HepG2 (cell line): ENCODE results near the gene CCDC50. TPM values are rescaled to one million over a fixed set of nuclear protein-coding genes. Genes with fewer than 3 reads are reported as not detected.

ENCODE experiments used
- ATAC-seq: fragments of 200-7000 bp; cut with Tn5 transposase; 3 replicates; pipeline ENCODE4 v1.9.1; 2020; ENCODE audit warnings: mild to moderate bottlenecking, moderate library complexity
- BruUV-seq: library from RNA; stranded (reverse); fragments of 400-500 nt; replicated peaks from 2 replicates; lab custom pipeline; 2021; lab: Mats Ljungman, UMichigan
- CTCF ChIA-PET: fragments of 300-600 bp; formaldehyde crosslinking; extraction: SDS; loops from one replicate; lab custom pipeline; 2021; ENCODE audit warnings: low total read pairs, inconsistent platforms, low intra/inter-chr PET ratio; lab: Yijun Ruan, JAX
- POLR2A ChIA-PET: fragments of 350-600 bp; sonication (Branson Sonifier 250); formaldehyde crosslinking; loops from one replicate; lab custom pipeline; 2020; ENCODE audit warnings: antibody characterized with exemption, inconsistent platforms; lab: Yijun Ruan, JAX
- DNase-seq: peaks from one replicate; pipeline ENCODE4 v3.0.0-alpha.2; 2015; ENCODE audit warnings: low spot score
- FAIRE-seq: peaks from 3 replicates; lab custom pipeline; 2011; peaks lifted over from hg19 to GRCh38; lab: Jason Lieb, UNC
- H2AFZ ChIP-seq: one replicate; pipeline ENCODE4 v1.6.1; 2011; ENCODE audit warnings: low read length, inconsistent platforms
- H3K27ac ChIP-seq: fragments of 300-600 bp; 3 replicates; pipeline ENCODE4 v1.8.0; 2011; ENCODE audit warnings: mixed run types, mild to moderate bottlenecking, mixed read lengths, low read length, inconsistent platforms; ENCODE audit not compliant: insufficient read depth; ENCODE audit errors: extremely low read length
- H3K27me3 ChIP-seq, 2 experiments: fragments of 200-600 bp in 1 of 2; 2 replicates in 1 of 2; 3 replicates in 1 of 2; pipeline versions ENCODE4 v1.6.0 to v1.8.0; 2011; ENCODE audit warnings: low read length in 2 of 2, mild to moderate bottlenecking in 2 of 2, moderate library complexity in 2 of 2, inconsistent platforms in 1 of 2; ENCODE audit not compliant: insufficient read depth in 2 of 2, control insufficient read depth in 1 of 2
- H3K36me3 ChIP-seq, 2 experiments: fragments of 200-600 bp in 1 of 2; replicated peaks in 1 of 2; 2 replicates in 1 of 2; 3 replicates in 1 of 2; pipeline versions ENCODE4 v1.5.1 to v1.8.0; 2011; ENCODE audit warnings: low read length in 2 of 2, inconsistent platforms in 1 of 2; ENCODE audit not compliant: insufficient read depth in 2 of 2, control insufficient read depth in 1 of 2
- H3K4me1 ChIP-seq: 2 replicates; pipeline ENCODE4 v1.5.1; 2012; ENCODE audit warnings: low read length, inconsistent platforms; ENCODE audit not compliant: insufficient read depth
- H3K4me2 ChIP-seq: 2 replicates; pipeline ENCODE4 v1.6.0; 2011; ENCODE audit warnings: low read depth, low read length, inconsistent platforms
- H3K4me3 ChIP-seq, 3 experiments: fragments of 200-600 bp in 1 of 3; sonication (generic), shearing (Covaris generic) in 1 of 3; replicated peaks in 1 of 3; 2 replicates each; pipeline ENCODE4 v1.5.1; 2011 to 2016; ENCODE audit warnings: low read length in 3 of 3, inconsistent platforms in 2 of 3, low read depth in 2 of 3, mild to moderate bottlenecking in 2 of 3, control low read depth in 1 of 3, mixed read lengths in 1 of 3; ENCODE audit not compliant: insufficient read depth in 1 of 3
- H3K79me2 ChIP-seq: one replicate; pipeline ENCODE4 v1.6.1; 2011; ENCODE audit warnings: low read length, inconsistent platforms; ENCODE audit not compliant: insufficient read depth
- H3K9ac ChIP-seq: 2 replicates; pipeline ENCODE4 v1.6.0; 2011; ENCODE audit warnings: mild to moderate bottlenecking, low read depth, low read length, inconsistent platforms; ENCODE audit not compliant: insufficient read depth
- H3K9me3 ChIP-seq: 2 replicates; pipeline ENCODE4 v1.5.1; 2012; ENCODE audit warnings: mild to moderate bottlenecking, low read length
- H4K20me1 ChIP-seq: 2 replicates; pipeline ENCODE4 v1.6.0; 2011; ENCODE audit warnings: inconsistent platforms, mild to moderate bottlenecking, low read length, moderate library complexity; ENCODE audit not compliant: insufficient read depth
- CBX1 ChIP-seq: IDR thresholded peaks from one replicate; pipeline ENCODE4 v1.6.1; 2016; ENCODE audit warnings: antibody characterized with exemption, low read depth
- ELF1 ChIP-seq: sonication (generic); formaldehyde crosslinking; IDR thresholded peaks from 2 replicates; pipeline ENCODE4 v1.4.0; 2020; ENCODE audit warnings: missing genetic modification reagents
- FOXA3 ChIP-seq: IDR thresholded peaks from 2 replicates; pipeline ENCODE4 v1.6.1; 2016; ENCODE audit warnings: missing genetic modification reagents, missing compliant biosample characterization
- HDAC1 ChIP-seq: sonication (generic); formaldehyde crosslinking; IDR thresholded peaks from 2 replicates; pipeline ENCODE4 v1.5.1; 2020; ENCODE audit warnings: mild to moderate bottlenecking, missing genetic modification reagents
- KIAA2018 ChIP-seq: sonication (generic); formaldehyde crosslinking; IDR thresholded peaks from 2 replicates; pipeline ENCODE4 v1.5.0; 2020; ENCODE audit warnings: mild to moderate bottlenecking, missing genetic modification reagents, borderline replicate concordance
- MAFF ChIP-seq: IDR thresholded peaks from 2 replicates; pipeline ENCODE4 v1.6.1; 2011; ENCODE audit warnings: low read depth, low read length, improper control_type of control experiment
- RFX1 ChIP-seq: fragments of 450-650 bp; IDR thresholded peaks from 2 replicates; pipeline ENCODE4 v1.6.1; 2017
- SAFB2 ChIP-seq: sonication (generic); formaldehyde crosslinking; IDR thresholded peaks from 2 replicates; pipeline ENCODE4 v1.5.1; 2020; ENCODE audit warnings: missing genetic modification reagents, low read depth, mild to moderate bottlenecking, borderline replicate concordance
- ZFP82 ChIP-seq: sonication (generic); formaldehyde crosslinking; IDR thresholded peaks from 2 replicates; pipeline ENCODE4 v1.5.1; 2020; ENCODE audit warnings: mild to moderate bottlenecking, missing genetic modification reagents, borderline replicate concordance
- ZFP91 ChIP-seq: sonication (generic); formaldehyde crosslinking; IDR thresholded peaks from 2 replicates; pipeline ENCODE4 v1.9.0; 2022; ENCODE audit warnings: missing genetic modification reagents, mild to moderate bottlenecking, borderline replicate concordance
- ZIK1 ChIP-seq: sonication (generic); formaldehyde crosslinking; IDR thresholded peaks from 2 replicates; pipeline ENCODE4 v1.5.0; 2020; ENCODE audit warnings: mild to moderate bottlenecking, low read depth, missing genetic modification reagents, borderline replicate concordance
- ZNF280D ChIP-seq: sonication (generic); formaldehyde crosslinking; IDR thresholded peaks from 2 replicates; pipeline ENCODE4 v1.5.1; 2020; ENCODE audit warnings: mild to moderate bottlenecking, missing genetic modification reagents
- ZNF543 ChIP-seq: sonication (generic); formaldehyde crosslinking; IDR thresholded peaks from 2 replicates; pipeline ENCODE4 v1.4.0; 2020; ENCODE audit warnings: mild to moderate bottlenecking, missing genetic modification reagents
- WGBS: methylation state at CpG from one replicate; pipeline ENCODE4 v1.1.6; 2017; ENCODE audit warnings: low lambda C conversion rate; 5-methylcytosine and 5-hydroxymethylcytosine counted together
- in situ Hi-C: cut with HindIII; loops from 2 replicates; pipeline ENCODE4 v1.10.0; 2017; ENCODE audit warnings: low pct_unique_long_range_greater_than_20kb; ENCODE audit not compliant: extremely low pct_ligation_motif_present
- intact Hi-C: fragments of 100-400 bp; cut with micrococcal nuclease; formaldehyde crosslinking; loops from one replicate; pipeline ENCODE4 v1.10.0; 2022; ENCODE audit not compliant: unreplicated experiment
- polyA plus RNA-seq, 8 experiments: library from polyadenylated mRNA; depleted of rRNA in 3 of 8; stranded (reverse) in 7 of 8; unstranded in 1 of 8; fragments of >200 nt; fragmentation: Illumina TruSeq in 4 of 8; extraction: Trizol in 4 of 8; gene quantifications; 2 replicates each; pipeline versions ENCODE4 v1.2.1 to v1.2.3, GENCODE V29; 2011 to 2016; ENCODE audit warnings: low read depth in 4 of 8, missing spikeins in 1 of 8, mixed read lengths in 1 of 8; ENCODE audit not compliant: insufficient read depth in 1 of 8
- total RNA-seq, 5 experiments: library from RNA; depleted of rRNA; stranded (reverse); fragments of >200 nt; fragmentation: Illumina TruSeq; extraction: Trizol; gene quantifications; 2 replicates each; pipeline ENCODE4 v1.2.3, GENCODE V29; 2016; ENCODE audit warnings: low read depth in 1 of 5

CCDC50 gene
- total and polyA plus RNA-seq, 2 of the 13 experiments (the other 11 are each of a cell fraction or from before 2014, with no cell fraction given): 47.6 to 66.4 TPM

DNA sequence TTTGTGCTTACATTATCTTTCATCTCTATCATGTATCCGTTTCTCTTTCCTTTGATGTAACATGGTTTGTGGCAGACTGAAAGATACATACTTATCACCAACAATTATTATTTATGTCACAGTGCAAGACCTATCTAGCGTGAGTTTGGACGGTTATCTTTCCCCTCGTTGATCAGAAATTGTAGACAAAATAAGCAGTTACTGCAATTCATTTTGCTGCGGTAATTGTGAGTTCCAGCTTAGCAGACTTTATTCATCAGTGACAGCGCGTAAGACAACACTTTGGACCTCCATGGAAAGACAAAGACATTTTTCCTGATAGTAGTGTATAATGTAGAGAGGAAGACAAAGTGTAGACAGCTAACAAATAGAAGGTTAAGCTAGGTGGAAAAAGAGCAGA is 52.1 kb downstream of the CCDC50 start:
- Histone ChIP-seq H3K36me3 (peaks cover 8 to 43% of the 10 kb centered on the region in 2 experiments), H3K27ac (no peak overlapping the region), H4K20me1 (0 out of 2 replicates have a peak, but pooled peaks cover 3% of the 10 kb centered on the region), H3K4me1 (no peaks in the 10 kb centered on the region), H3K27me3 (no peaks in the 10 kb centered on the region), H3K4me3 (no peak overlapping the region), H3K9me3 (no peaks in the 10 kb centered on the region), H3K4me2 (no peak overlapping the region), H2AFZ (no peak overlapping the region), H3K9ac (no peak overlapping the region), H3K79me2 (no peaks in the 10 kb centered on the region)
- FAIRE-seq (no peak), DNase-seq (no peak), ATAC-seq (no peak)
- intact Hi-C loops: loop anchor here (5.0 kb wide), 1 partner anchor 49 kb away; the partner anchor contains the start of gene UTS2B
- CTCF ChIA-PET: no interaction called here
- in situ Hi-C loops: no loop called here
- POLR2A ChIA-PET: no interaction called here
- WGBS: over 99% methylated on average over 7 of the region's 7 CpGs
- BruUV-seq: no TSS peak
- TF ChIP-seq ELF1 (CRISPR knock-in tag): no peak
- TF ChIP-seq ZFP82 (CRISPR knock-in tag): no peak
- TF ChIP-seq RFX1: no peak
- TF ChIP-seq CBX1: no peak
- TF ChIP-seq HDAC1 (CRISPR knock-in tag): no peak
- TF ChIP-seq SAFB2 (CRISPR knock-in tag): no peak
- TF ChIP-seq ZNF280D: no peak
- no peak for TF ChIP-seq ZFP91 (CRISPR knock-in tag)
- no peak for TF ChIP-seq FOXA3 (CRISPR knock-in tag)
- no peak for TF ChIP-seq MAFF
- TF ChIP-seq KIAA2018 (CRISPR knock-in tag): no peak
- TF ChIP-seq ZNF543 (CRISPR knock-in tag): no peak
- TF ChIP-seq ZIK1 (CRISPR knock-in tag): no peak
